Smooth muscle cell (in vitro differentiated cells): Measurements from ENCODE around the gene TDRD5. TPM values are rescaled to one million over a fixed set of nuclear protein-coding genes. Genes with fewer than 3 reads are reported as not detected.

Experiments
- DNase-seq: peaks from one replicate; lab custom pipeline; 2025; ENCODE audit not compliant: unreplicated experiment; lab: John Stamatoyannopoulos, UW
- H2AFZ ChIP-seq: fragments of 200-600 bp; sonication (generic); 2 replicates; pipeline ENCODE4 v1.6.0; 2016; ENCODE audit warnings: antibody characterized with exemption, low read depth, mild to moderate bottlenecking
- H3F3A ChIP-seq: fragments of 200-600 bp; sonication (generic); 2 replicates; pipeline ENCODE4 v1.6.0; 2017; ENCODE audit warnings: antibody characterized with exemption, low read depth
- H3K27ac ChIP-seq: fragments of 200-600 bp; sonication (generic); 2 replicates; pipeline ENCODE4 v1.5.1; 2016; ENCODE audit warnings: low read depth, mild to moderate bottlenecking
- H3K27me3 ChIP-seq: fragments of 200-600 bp; sonication (generic); 2 replicates; pipeline ENCODE4 v1.6.1; 2016; ENCODE audit warnings: low read depth, mild to moderate bottlenecking
- H3K36me3 ChIP-seq: fragments of 200-600 bp; sonication (generic); 2 replicates; pipeline ENCODE4 v1.5.1; 2016; ENCODE audit warnings: low read depth
- H3K4me1 ChIP-seq: fragments of 200-600 bp; sonication (generic); 2 replicates; pipeline ENCODE4 v1.5.1; 2016; ENCODE audit warnings: low read depth
- H3K4me2 ChIP-seq: fragments of 200-600 bp; sonication (generic); 2 replicates; pipeline ENCODE4 v1.6.0; 2016; ENCODE audit warnings: mild to moderate bottlenecking
- H3K4me3 ChIP-seq: fragments of 200-600 bp; sonication (generic); 2 replicates; pipeline ENCODE4 v1.5.1; 2016; ENCODE audit warnings: mild to moderate bottlenecking
- H3K79me2 ChIP-seq: fragments of 200-600 bp; sonication (generic); 2 replicates; pipeline ENCODE4 v1.6.0; 2016; ENCODE audit warnings: low read depth, mild to moderate bottlenecking
- H3K9ac ChIP-seq: fragments of 200-600 bp; sonication (generic); 2 replicates; pipeline ENCODE4 v1.6.0; 2016; ENCODE audit warnings: low read depth
- H3K9me3 ChIP-seq: fragments of 200-600 bp; sonication (generic); replicated peaks from 2 replicates; pipeline ENCODE4 v1.5.1; 2016; ENCODE audit warnings: low read depth
- H4K20me1 ChIP-seq: fragments of 200-600 bp; sonication (generic); 2 replicates; pipeline ENCODE4 v1.6.0; 2016; ENCODE audit warnings: low read depth
- WGBS: methylation state at CpG from one replicate; pipeline ENCODE4 v1.1.7; 2016; ENCODE audit warnings: low lambda C conversion rate; 5-methylcytosine and 5-hydroxymethylcytosine counted together
- polyA plus RNA-seq: library from polyadenylated mRNA; unstranded; fragments of >200 nt; fragmentation: Nextera tagmentation; extraction: Ambion mirVana; gene quantifications from 2 replicates; pipeline ENCODE4 v1.2.1, GENCODE V29; 2016
- total RNA-seq: library from RNA; depleted of rRNA; stranded (reverse); fragments of >200 nt; gene quantifications from 2 replicates; pipeline ENCODE4 v1.2.3, GENCODE V29; 2014
- TF ChIP-seq, protein P1 (sequence below): fragments of 200-600 bp; sonication (generic); IDR thresholded peaks from 2 replicates; pipeline ENCODE4 v1.5.1; 2017; ENCODE audit warnings: borderline replicate concordance, mild to moderate bottlenecking, antibody characterized with exemption; ENCODE audit not compliant: insufficient read depth, poor library complexity, severe bottlenecking

TDRD5 gene
- total and polyA plus RNA-seq, 2 experiments from 2014 or later = not detected

- H3K4me3 ChIP-seq = no peak overlapping the region
- H3K27me3 ChIP-seq = peaks cover 18% of the 10 kb centered on the region
- no peaks in the 10 kb centered on the region for H4K20me1 ChIP-seq
- H3K9ac ChIP-seq = no peak overlapping the region
- H3F3A ChIP-seq = no peaks in the 10 kb centered on the region
- H3K36me3 ChIP-seq = no peaks in the 10 kb centered on the region
- no peak overlapping the region for H3K27ac ChIP-seq
- H3K9me3 ChIP-seq = no peaks in the 10 kb centered on the region
- no peak for DNase-seq
- no peaks in the 10 kb centered on the region for H3K4me1 ChIP-seq
- H2AFZ ChIP-seq = no peak overlapping the region
- TF ChIP-seq, protein P1, sequence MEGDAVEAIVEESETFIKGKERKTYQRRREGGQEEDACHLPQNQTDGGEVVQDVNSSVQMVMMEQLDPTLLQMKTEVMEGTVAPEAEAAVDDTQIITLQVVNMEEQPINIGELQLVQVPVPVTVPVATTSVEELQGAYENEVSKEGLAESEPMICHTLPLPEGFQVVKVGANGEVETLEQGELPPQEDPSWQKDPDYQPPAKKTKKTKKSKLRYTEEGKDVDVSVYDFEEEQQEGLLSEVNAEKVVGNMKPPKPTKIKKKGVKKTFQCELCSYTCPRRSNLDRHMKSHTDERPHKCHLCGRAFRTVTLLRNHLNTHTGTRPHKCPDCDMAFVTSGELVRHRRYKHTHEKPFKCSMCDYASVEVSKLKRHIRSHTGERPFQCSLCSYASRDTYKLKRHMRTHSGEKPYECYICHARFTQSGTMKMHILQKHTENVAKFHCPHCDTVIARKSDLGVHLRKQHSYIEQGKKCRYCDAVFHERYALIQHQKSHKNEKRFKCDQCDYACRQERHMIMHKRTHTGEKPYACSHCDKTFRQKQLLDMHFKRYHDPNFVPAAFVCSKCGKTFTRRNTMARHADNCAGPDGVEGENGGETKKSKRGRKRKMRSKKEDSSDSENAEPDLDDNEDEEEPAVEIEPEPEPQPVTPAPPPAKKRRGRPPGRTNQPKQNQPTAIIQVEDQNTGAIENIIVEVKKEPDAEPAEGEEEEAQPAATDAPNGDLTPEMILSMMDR = peak; percentile 47
- H3K79me2 ChIP-seq = no peaks in the 10 kb centered on the region
- no peak overlapping the region for H3K4me2 ChIP-seq
Observed at GRCh38 chr1:179599623-179600249, 8.1 kb downstream of the TDRD5 start.

GRCh38 chr1:179601093-179601492, 9.5 kb downstream of the TDRD5 start:
- DNase-seq = no peak
- Histone ChIP-seq H3K4me3 (no peak overlapping the region), H3F3A (no peaks in the 10 kb centered on the region), H3K36me3 (no peaks in the 10 kb centered on the region), H2AFZ (no peak overlapping the region), H3K79me2 (no peaks in the 10 kb centered on the region), H3K4me1 (no peaks in the 10 kb centered on the region), H3K9ac (no peak overlapping the region), H4K20me1 (no peaks in the 10 kb centered on the region), H3K9me3 (no peaks in the 10 kb centered on the region), H3K27ac (no peak overlapping the region), H3K4me2 (no peak overlapping the region), H3K27me3 (peaks cover 6% of the 10 kb centered on the region)
- TF ChIP-seq, protein P1 = no peak
- 89% methylated on average over 1 of the region's 1 CpG for WGBS

DNA sequence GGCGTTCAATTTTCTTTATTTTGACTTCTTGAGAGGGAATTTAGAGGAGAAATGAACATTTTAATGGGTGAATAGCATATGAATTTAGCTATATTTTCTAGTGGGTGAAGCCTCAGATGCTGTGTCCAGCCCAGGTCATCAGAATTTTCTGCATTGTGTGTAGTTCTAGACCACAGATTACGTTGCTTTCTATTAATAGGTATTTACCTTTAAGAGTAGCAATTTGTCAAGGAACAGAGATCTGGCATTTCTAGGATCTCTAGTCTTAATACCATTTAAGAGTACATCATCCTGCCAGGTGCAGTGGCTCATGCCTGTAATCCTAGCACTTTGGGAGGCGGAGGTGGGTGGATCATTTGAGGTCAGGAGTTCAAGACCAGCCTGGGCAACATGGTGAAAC, 20.7 kb downstream of the TDRD5 start:
- Histone ChIP-seq H3K9ac (no peak overlapping the region), H3K27ac (no peak overlapping the region), H3K79me2 (no peaks in the 10 kb centered on the region), H3K36me3 (no peaks in the 10 kb centered on the region), H3F3A (no peaks in the 10 kb centered on the region), H3K4me2 (no peak overlapping the region), H3K4me1 (no peaks in the 10 kb centered on the region), H3K9me3 (no peaks in the 10 kb centered on the region), H3K4me3 (no peak overlapping the region), H2AFZ (no peak overlapping the region), H4K20me1 (no peaks in the 10 kb centered on the region), H3K27me3 (no peaks in the 10 kb centered on the region)
- 87% methylated on average over 3 of the region's 3 CpGs for WGBS
- DNase-seq = no peak
- TF ChIP-seq, protein P1 = no peak

DNA sequence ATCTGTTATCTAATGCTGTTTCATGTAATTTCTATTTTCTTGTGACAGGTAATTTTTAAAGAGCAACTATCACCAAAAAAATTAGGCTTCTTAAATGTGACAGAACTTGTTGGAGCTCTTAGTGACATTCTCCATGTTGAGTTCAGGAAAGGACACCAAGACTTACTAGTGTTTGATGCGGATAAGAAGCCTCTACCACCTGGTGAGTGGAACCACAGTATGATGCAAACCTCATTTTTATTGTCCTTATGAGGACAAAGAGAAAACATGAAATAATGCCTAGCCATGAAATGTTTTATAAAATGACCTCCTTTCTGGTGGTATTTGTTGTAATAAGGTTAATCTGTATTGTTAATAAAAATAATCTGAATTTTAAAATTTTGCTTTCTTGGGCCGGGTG, 39.1 kb downstream of the TDRD5 start:
- no peaks in the 10 kb centered on the region for H3K79me2 ChIP-seq
- TF ChIP-seq, protein P1 = no peak
- no peak overlapping the region for H3K4me3 ChIP-seq
- H3K9me3 ChIP-seq = no peaks in the 10 kb centered on the region
- H3K4me2 ChIP-seq = no peak overlapping the region
- no peaks in the 10 kb centered on the region for H3K27me3 ChIP-seq
- no peak overlapping the region for H3K27ac ChIP-seq
- no peaks in the 10 kb centered on the region for H3K4me1 ChIP-seq
- no peak for DNase-seq
- H2AFZ ChIP-seq = no peak overlapping the region
- H3K9ac ChIP-seq = no peak overlapping the region
- no peaks in the 10 kb centered on the region for H3F3A ChIP-seq
- no peaks in the 10 kb centered on the region for H3K36me3 ChIP-seq
- H4K20me1 ChIP-seq = no peaks in the 10 kb centered on the region
- WGBS = 90% methylated on average over 2 of the region's 2 CpGs
